Ammon's horn (tissue), 1 donor: ENCODE results near the gene NHSL1.

ENCODE experiments used
- DNase-seq: peaks from one replicate; pipeline ENCODE4 v3.0.0-alpha.2; 2016; ENCODE audit warnings: low spot score

NHSL1 gene

GRCh38 chr6:138493413-138493812, 5.9 kb downstream of the NHSL1 start:
- peak; percentile 55 for DNase-seq

- DNase-seq: no peak
Observed at GRCh38 chr6:138492871-138493270, 6.4 kb downstream of the NHSL1 start.

- DNase-seq: no peak
Observed at GRCh38 chr6:138492113-138492512, 7.2 kb downstream of the NHSL1 start.

GRCh38 chr6:138491017-138491416, 8.3 kb downstream of the NHSL1 start:
- no peak for DNase-seq

GRCh38 chr6:138489846-138490245, 9.4 kb downstream of the NHSL1 start:
- no peak for DNase-seq

GRCh38 chr6:138487102-138487604, 12.1 kb downstream of the NHSL1 start:
- DNase-seq: no peak

GRCh38 chr6:138486249-138487101, 12.8 kb downstream of the NHSL1 start:
- DNase-seq: no peak

GRCh38 chr6:138485586-138486248, 13.6 kb downstream of the NHSL1 start:
- DNase-seq: no peak

GRCh38 chr6:138485005-138485545, 14.2 kb downstream of the NHSL1 start:
- DNase-seq: peak; percentile 36

- no peak for DNase-seq
Observed at GRCh38 chr6:138484018-138484731, 15.1 kb downstream of the NHSL1 start.

GRCh38 chr6:138482816-138483215, 16.5 kb downstream of the NHSL1 start:
- DNase-seq: no peak

- no peak for DNase-seq
Observed at GRCh38 chr6:138480279-138480949, 18.9 kb downstream of the NHSL1 start.

- DNase-seq: no peak
Observed at GRCh38 chr6:138477913-138478539, 21.3 kb downstream of the NHSL1 start.

GRCh38 chr6:138476116-138476515, 23.2 kb downstream of the NHSL1 start:
- no peak for DNase-seq

- no peak for DNase-seq
Observed at GRCh38 chr6:138473144-138473543, 26.1 kb downstream of the NHSL1 start.

GRCh38 chr6:138468320-138469015, 30.8 kb downstream of the NHSL1 start:
- no peak for DNase-seq

- DNase-seq: no peak
Observed at GRCh38 chr6:138467901-138468300, 31.4 kb downstream of the NHSL1 start.

GRCh38 chr6:138465007-138465645, 34.2 kb downstream of the NHSL1 start:
- no peak for DNase-seq

- DNase-seq: no peak
Observed at GRCh38 chr6:138464085-138464484, 35.2 kb downstream of the NHSL1 start.

- no peak for DNase-seq
Observed at GRCh38 chr6:138461647-138462046, 37.6 kb downstream of the NHSL1 start.
